GM12892 (cell line): ENCODE measurements around the gene RPL10.

Source experiments
- POLR2A ChIP-seq: IDR thresholded peaks from 2 replicates; pipeline ENCODE4 v1.6.1; 2011; ENCODE audit warnings: low read depth, low read length, control low read depth
- POLR2AphosphoS5 ChIP-seq: IDR thresholded peaks from 2 replicates; pipeline ENCODE4 v1.6.1; 2011; ENCODE audit warnings: low read depth, low read length, control low read depth

DNA sequence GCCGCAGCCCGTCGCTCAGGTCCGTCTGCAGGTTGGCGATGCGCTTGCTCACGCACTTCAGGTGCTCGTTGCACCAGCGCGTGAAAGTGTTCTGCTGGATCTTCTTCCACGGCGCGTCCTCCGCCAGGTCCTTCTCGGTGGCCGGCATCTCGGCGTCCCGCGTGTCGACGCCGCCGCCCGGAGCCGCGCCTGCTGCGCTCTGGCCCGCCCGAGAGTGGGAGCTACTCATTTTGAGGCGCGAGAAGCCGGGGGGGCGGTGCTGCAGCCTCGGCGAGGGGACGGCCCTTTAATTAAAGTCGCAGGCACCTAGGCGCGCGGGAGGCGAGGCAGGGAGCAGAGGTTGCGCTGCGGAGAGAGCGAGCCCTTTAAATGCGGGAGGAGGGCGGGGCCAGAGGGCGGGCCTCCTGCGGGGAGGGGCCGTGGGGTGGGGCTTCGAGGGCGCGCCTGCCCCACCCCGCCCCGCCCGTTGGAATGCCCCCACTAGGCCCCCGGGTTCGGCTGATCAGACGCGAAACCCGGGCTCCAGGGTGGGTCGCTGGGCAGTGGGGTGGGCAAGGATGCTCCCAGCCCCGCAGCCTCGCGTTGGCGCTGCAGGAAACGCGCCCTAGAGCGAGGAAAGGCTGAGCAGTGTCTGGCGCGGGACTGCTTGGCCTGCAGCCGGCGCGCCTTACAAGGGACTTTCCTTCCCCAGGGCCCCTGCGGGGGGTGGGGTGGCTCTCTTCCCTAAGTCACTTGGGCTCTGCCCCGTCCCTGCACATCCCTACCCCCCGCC lies 27.0 kb upstream of the RPL10 start:
- TF ChIP-seq POLR2AphosphoS5 (peak; percentile 93), POLR2A (peak; percentile 99)
